ENCODE measurements around the gene C6orf89. TPM values are rescaled to one million over a fixed set of nuclear protein-coding genes. Genes with fewer than 3 reads are reported as not detected.

Gene C6orf89
- total RNA-seq, 1 experiment from 2014 or later = 32.9 TPM

DNA sequence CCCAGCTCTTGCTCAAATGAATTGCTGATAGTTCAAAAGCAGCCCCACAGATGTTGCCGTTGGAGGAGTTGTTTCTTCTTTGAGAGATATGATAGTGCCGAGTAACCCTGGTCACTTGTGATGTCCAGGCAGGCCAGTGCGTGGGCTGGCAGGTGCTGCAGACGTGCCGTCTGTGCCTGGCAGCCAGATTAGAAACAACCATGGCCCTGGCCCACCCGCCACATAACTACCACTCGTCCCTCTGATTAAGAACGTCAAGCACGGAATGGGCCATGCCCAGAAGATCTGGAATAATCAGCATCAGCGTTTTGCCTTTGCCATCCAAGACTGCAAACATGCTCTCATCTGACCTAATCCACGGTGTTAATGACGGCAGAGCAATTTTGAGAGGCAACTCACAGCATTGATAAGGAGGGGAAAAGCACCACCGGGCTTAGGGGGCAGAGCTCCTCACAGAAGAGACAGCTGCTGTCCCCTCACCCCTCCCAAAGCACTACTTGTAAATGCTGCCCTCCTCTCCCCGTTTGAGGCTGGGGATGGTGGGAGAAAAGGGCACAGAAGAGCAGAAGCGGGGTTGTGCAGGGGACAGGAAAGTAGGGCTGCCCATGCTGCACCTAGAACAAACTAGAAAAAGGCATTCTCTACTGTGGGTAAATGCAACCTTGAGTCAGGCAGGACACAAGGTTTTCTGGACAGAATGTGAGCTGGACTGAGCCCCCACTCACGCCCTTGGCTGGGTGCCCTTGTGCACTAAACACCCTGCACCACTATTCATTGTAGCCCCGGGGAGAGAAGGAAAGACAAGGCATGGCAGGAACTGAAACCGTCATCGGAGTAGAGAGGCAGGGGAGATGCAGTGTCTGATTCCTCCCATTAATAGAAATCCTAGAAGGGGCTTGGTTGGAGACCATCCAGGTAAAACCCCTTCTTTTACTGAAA lies 41.3 kb upstream of the C6orf89 start:
- no peaks in the 10 kb centered on the region for H3K9me3 ChIP-seq (ENCODE audit: control insufficient read depth in 1 of 2, insufficient read depth in 1 of 2, low read depth in 1 of 2, low read length in 2 of 2)
- intact Hi-C loops (cut with micrococcal nuclease) = no loop called here
- ATAC-seq (no peak), DNase-seq (ENCODE audit: low read depth, low spot score) (no peak)
- no peaks in the 10 kb centered on the region for H4K20me1 ChIP-seq (ENCODE audit: insufficient read depth)
- no TSS peak for BruUV-seq (replicated peaks)
- H3K79me2 ChIP-seq (ENCODE audit: insufficient read depth, low read length) = no peaks in the 10 kb centered on the region
- no peak overlapping the region for H3K27ac ChIP-seq (ENCODE audit: low read depth, low read length)
- no peak overlapping the region for H2AFZ ChIP-seq (ENCODE audit: low read depth, low read length, poor library complexity, severe bottlenecking)
- no peak for TF ChIP-seq YY1 (IDR thresholded peaks at IDR 0.05; ENCODE audit: extremely low read depth, insufficient replicate concordance, low read depth, low read length)
- TF ChIP-seq, protein P1, sequence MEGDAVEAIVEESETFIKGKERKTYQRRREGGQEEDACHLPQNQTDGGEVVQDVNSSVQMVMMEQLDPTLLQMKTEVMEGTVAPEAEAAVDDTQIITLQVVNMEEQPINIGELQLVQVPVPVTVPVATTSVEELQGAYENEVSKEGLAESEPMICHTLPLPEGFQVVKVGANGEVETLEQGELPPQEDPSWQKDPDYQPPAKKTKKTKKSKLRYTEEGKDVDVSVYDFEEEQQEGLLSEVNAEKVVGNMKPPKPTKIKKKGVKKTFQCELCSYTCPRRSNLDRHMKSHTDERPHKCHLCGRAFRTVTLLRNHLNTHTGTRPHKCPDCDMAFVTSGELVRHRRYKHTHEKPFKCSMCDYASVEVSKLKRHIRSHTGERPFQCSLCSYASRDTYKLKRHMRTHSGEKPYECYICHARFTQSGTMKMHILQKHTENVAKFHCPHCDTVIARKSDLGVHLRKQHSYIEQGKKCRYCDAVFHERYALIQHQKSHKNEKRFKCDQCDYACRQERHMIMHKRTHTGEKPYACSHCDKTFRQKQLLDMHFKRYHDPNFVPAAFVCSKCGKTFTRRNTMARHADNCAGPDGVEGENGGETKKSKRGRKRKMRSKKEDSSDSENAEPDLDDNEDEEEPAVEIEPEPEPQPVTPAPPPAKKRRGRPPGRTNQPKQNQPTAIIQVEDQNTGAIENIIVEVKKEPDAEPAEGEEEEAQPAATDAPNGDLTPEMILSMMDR (IDR thresholded peaks at IDR 0.05 in 2 of 3, conservative IDR thresholded peaks at IDR 0.05 in 1 of 3; ENCODE audit: borderline replicate concordance in 1 of 3, insufficient read depth in 1 of 3, low read depth in 2 of 3, low read length in 2 of 3) = no peak
- TF ChIP-seq EZH2 (IDR thresholded peaks at IDR 0.05) = no peak
- no peak for TF ChIP-seq EGR1 (IDR thresholded peaks at IDR 0.05; ENCODE audit: low read depth)
- TF ChIP-seq, protein P2, sequence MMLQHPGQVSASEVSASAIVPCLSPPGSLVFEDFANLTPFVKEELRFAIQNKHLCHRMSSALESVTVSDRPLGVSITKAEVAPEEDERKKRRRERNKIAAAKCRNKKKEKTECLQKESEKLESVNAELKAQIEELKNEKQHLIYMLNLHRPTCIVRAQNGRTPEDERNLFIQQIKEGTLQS (IDR thresholded peaks at IDR 0.05) = no peak
- no peak for TF ChIP-seq CBX3 (IDR thresholded peaks at IDR 0.05; ENCODE audit: low read depth)
- TF ChIP-seq ZNF274 (IDR thresholded peaks at IDR 0.05; ENCODE audit: low read depth, low read length) = no peak
- TF ChIP-seq, protein P3, sequence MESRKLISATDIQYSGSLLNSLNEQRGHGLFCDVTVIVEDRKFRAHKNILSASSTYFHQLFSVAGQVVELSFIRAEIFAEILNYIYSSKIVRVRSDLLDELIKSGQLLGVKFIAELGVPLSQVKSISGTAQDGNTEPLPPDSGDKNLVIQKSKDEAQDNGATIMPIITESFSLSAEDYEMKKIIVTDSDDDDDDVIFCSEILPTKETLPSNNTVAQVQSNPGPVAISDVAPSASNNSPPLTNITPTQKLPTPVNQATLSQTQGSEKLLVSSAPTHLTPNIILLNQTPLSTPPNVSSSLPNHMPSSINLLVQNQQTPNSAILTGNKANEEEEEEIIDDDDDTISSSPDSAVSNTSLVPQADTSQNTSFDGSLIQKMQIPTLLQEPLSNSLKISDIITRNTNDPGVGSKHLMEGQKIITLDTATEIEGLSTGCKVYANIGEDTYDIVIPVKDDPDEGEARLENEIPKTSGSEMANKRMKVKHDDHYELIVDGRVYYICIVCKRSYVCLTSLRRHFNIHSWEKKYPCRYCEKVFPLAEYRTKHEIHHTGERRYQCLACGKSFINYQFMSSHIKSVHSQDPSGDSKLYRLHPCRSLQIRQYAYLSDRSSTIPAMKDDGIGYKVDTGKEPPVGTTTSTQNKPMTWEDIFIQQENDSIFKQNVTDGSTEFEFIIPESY (IDR thresholded peaks at IDR 0.05; ENCODE audit: extremely low read depth, insufficient replicate concordance, low read length) = no peak
- TF ChIP-seq EZH2phosphoT487 (IDR thresholded peaks at IDR 0.05; ENCODE audit: borderline replicate concordance) = no peak
- no peak for TF ChIP-seq CEBPB (IDR thresholded peaks at IDR 0.05; ENCODE audit: low read depth)
- TF ChIP-seq FOSL1 (IDR thresholded peaks at IDR 0.05; ENCODE audit: low read depth) = no peak
- no peak for TF ChIP-seq POLR2A (IDR thresholded peaks at IDR 0.05; ENCODE audit: borderline replicate concordance, extremely low read depth, insufficient read depth, insufficient read length)
- no peak for TF ChIP-seq RAD21 (IDR thresholded peaks at IDR 0.05; ENCODE audit: low read depth)
- H3K4me3 ChIP-seq (replicated peaks in 1 of 2; ENCODE audit: low read depth in 1 of 2, low read length in 2 of 2) = no peak overlapping the region
- no peak overlapping the region for H3K9ac ChIP-seq (ENCODE audit: low read length)
- no peaks in the 10 kb centered on the region for H3K9me2 ChIP-seq (ENCODE audit: insufficient read depth)
- ChIA-PET CTCF (no interaction called here), RAD21 (ENCODE audit: low non-redundant PET in 1 of 2, low total read pairs in 2 of 2, uncharacterized antibody in 2 of 2, unreplicated experiment in 2 of 2) (no interaction called here), POLR2A (no interaction called here)
- no peak overlapping the region for H3K4me2 ChIP-seq (ENCODE audit: low read length)
- peaks cover 0 to 3% of the 10 kb centered on the region in 2 experiments; a peak in 2 of 4 replicates for H3K4me1 ChIP-seq (ENCODE audit: control insufficient read depth in 1 of 2, insufficient read depth in 2 of 2, low read length in 2 of 2)
- no peaks in the 10 kb centered on the region for H3K27me3 ChIP-seq (ENCODE audit: insufficient read depth, low read length)
- no peaks in the 10 kb centered on the region for H3K36me3 ChIP-seq (ENCODE audit: control insufficient read depth in 1 of 2, insufficient read depth in 2 of 2, low read length in 2 of 2)

Data from HCT116 (cell line).